ENCODE data around the gene C2CD2.

The C2CD2 gene

GRCh38 chr21:41868062-41868710 lies 85.6 kb downstream of the C2CD2 start:
- FAIRE-seq (no peak), DNase-seq (ENCODE audit: low spot score) (no peak)

DNA sequence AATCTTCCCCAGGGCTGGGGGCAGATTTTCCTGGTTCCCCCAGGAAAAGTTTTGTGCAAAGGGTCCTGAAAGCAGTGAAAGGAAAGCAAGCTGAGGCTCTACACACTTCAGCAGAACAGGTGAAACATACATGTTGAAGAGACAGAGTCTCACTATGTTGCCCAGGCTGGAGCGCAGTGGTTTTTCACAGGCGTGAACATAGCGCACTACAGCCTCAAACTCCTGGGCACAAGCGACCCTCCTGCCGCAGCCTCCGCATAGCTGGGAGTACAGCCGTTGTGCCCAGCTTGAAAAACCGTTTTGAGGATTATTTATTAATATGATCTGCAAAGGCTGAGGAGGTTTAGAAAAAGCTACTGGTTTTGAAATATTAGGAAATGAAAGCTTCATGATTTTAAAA lies 86.5 kb downstream of the C2CD2 start:
- no peak for DNase-seq (ENCODE audit: low spot score)
- FAIRE-seq, result no peak

GRCh38 chr21:41866274-41866809 lies 87.5 kb downstream of the C2CD2 start:
- no peak for FAIRE-seq
- DNase-seq (ENCODE audit: low spot score), result no peak

GRCh38 chr21:41865002-41865777 lies 88.6 kb downstream of the C2CD2 start:
- DNase-seq (ENCODE audit: low spot score) (no peak), FAIRE-seq (no peak)

DNA sequence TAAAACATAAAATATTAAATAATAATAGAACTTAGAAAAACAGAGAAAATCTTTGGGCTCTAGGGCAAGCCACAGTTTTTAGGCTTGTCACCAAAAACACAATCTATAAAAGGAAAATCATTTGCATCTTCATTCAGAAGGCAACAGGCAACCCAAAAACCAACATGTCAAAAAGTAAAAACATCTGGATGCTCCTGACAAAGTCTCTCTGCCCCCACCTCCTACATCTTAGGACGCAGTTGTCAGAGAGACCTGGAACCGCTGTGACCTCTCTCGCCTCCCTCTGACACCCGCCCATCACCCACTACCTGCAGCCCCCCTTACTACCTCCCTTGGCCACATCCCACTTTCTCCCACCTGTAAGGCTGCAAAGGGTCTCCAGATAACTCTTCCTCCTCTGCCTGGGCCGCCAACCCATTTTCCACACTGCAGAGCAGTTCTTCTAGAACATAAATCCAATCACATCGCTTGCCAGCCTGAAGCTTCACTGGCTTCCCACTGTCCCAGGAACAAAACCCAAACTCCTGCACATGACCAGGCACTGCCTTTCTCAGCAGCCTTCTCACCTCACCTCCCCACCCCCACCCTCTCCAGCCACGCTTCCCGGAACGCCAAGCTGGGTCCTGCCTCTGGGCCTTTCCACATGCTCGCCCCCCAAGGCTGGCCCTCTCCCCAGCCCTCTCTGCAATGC lies 89.4 kb downstream of the C2CD2 start:
- DNase-seq (ENCODE audit: low spot score) (no peak), FAIRE-seq (no peak)

DNA sequence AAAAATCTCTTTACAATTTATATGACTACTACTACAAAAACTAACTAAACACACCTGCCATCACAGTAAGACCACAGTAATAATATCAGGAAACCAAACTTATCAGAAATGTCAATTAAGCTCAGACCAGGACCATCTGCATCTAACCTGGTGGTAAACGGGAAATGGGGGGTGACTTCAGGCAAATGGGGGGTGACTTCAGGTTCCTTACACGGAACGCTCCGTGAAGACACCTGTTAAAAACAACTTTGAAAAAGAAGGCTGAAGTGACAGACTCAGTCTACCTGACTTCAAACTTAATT lies 90.4 kb downstream of the C2CD2 start:
- FAIRE-seq (no peak), DNase-seq (ENCODE audit: low spot score) (no peak)

DNA sequence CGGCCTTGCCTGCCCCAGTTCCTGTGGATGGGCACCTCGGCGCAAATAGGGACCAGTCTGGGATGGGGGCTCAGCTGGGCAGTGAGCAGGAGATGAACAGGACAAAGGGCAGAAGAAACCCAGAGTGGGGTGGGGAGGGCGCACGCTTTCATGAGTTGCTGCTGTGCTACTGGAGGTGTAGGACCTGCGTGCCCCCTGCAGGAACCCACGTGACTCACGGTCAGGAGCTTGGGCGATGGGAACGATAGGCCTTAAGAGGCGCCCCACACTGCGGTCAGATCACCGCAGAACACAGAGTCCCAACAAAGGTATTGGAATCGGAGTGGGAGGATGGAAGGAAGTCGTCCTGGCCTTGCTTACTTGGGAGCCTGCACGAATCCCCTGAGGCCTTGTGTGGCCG lies 91.8 kb downstream of the C2CD2 start:
- FAIRE-seq (no peak), DNase-seq (ENCODE audit: low spot score) (no peak)

DNA sequence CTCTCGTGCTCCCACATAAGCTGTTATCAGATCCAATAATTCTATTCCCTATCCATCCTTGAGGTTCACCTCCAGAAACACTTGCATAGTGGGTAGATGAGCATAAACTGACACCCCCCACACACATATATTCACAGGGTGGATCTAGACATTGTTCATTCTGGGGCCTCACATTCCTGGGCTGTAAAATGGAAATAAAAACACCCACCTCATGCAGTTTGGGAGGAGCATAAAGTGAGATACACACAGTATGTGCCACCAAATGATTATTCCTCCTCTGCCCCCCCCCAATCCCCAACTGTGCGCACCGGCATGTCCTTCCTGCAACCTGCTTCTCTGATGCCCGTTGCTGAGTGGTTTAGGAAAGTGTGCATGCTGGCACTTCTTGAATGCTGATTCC lies 92.6 kb downstream of the C2CD2 start:
- no peak for DNase-seq (ENCODE audit: low spot score)
- no peak for FAIRE-seq

GRCh38 chr21:41859297-41859980 lies 94.4 kb downstream of the C2CD2 start:
- DNase-seq (ENCODE audit: low spot score) (no peak), FAIRE-seq (no peak)

- no peak for DNase-seq (ENCODE audit: low spot score)
- no peak for FAIRE-seq
Measured at GRCh38 chr21:41858466-41859296, 95.1 kb downstream of the C2CD2 start.

DNA sequence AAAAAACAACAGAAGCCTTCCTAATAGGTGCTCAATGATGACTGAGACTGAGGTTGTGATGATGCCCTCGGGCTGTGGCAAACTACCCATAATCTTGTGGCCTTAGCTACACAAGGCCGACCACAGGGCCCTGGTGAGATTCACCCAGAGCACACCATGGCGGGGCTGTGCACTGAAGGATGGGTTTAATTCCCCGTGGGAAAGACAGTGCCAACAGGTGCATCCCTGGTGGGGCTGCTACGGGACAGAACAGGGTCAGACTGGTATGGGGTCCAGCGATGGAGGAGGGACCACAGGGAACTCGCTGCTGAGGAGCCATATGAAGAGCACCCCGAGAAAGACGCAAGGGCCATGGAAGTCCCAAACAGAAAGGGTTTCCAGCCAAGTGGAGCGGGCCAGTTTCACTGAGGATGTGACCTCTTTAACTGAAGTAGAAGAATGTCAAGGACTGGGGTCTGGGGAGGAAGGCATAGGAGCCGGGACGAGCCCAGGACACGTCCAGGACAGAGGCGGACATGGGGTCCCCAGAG lies 96.0 kb downstream of the C2CD2 start:
- DNase-seq (ENCODE audit: low spot score) (no peak), FAIRE-seq (no peak)

DNA sequence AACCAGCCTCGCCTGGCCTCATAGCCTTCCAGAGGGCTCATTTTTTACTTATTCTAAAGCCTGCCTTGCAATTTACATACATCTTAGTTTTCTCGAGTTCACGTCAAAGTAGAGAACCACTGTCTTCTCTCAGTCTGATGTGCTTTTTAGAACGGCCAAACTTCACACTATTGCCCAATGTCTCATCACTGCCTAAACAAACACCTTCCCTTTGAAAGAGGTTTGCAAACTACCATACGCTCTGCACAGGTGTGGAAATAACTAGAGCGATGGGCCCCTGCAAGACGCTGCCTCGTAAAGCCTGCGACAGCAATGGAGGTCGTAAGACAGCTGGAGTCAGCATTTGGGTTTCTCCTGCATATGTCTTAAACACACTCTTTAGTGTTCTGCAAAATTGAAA lies 97.2 kb downstream of the C2CD2 start:
- FAIRE-seq (no peak), DNase-seq (ENCODE audit: low spot score) (no peak)

DNA sequence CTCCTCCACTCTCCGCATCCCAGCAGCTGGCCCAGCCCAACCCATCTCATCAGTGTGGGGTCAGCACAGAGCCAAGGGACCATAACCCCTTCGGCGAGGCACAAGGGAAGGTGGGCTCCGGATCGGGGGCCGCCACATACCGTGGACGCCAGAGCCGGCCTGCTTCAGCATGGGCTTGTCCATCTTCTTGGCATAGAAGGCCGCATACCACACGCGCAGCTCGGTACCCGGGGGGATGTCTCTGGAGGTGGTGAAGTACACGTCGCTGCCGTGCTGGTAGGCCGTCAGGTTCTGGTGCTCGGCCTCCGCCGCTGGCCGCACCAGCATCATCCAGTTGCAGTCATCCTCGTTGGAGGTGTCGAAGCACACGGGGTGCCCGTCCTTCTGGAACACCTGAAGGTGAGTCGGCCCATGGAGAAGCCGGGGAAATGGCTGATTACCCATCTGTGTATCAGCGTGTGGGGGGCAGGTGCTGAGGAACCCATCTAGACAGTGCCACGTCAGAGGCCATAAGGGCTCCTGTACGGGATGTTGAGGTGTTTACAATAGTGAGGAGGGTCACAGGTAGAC lies 99.3 kb downstream of the C2CD2 start:
- FAIRE-seq (no peak), DNase-seq (ENCODE audit: low spot score) (no peak)

DNA sequence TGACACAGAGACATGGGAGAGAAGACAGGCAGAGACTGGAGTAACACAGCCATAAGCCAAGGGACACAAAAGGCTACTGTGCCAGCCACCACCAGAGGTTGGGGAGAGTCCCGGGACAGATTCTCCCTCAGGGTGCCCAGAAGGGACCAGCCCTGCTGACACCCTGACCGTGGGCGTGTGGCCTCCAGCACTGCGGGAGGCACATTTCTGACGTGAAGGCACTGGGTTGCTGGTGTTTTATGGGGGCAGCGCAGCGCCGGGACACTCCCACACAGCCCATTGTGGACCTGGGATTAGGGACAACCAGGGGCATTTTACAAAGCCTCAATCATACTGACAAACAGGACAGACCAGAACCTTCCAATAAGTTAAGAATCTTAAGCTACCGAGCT lies 100.9 kb downstream of the C2CD2 start:
- FAIRE-seq (no peak), DNase-seq (ENCODE audit: low spot score) (no peak)

DNA sequence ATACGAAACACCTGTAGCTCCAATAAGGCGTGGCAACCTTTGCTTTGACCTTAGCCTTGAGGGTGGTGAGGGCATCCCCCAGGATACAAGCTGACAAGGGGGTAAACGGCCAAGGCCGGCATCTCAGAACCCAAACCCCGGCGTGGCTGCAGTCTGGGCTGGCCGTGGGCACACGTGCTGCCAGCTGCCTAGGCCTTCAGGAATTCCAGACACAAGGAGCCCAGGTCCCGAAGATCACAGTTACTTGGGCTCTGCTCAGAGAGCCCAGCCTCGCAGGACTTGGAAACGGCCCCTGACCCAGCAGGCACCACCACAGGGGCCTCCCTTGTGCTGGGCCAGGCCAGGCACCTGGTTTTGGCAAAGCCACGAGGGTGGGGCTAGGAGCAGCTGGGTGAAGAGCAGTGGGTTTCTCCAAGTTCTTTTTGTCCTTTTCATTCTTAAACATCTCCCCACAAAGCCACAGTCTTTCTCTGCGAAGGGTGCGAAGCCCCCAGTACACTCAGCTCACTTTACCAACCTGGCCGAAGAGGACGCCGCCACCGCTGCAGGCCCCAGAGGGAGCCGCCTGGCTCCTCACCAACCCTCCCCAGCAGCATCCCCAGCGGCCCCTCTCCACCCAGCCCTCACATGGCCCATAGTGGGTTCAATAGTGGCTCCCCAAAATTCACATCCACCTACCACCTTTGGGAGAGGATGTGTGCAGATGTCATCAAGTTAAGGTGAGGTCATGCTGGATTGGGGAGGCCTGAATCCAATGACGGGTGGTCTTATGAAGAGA lies 101.5 kb downstream of the C2CD2 start:
- FAIRE-seq (no peak), DNase-seq (ENCODE audit: low spot score) (no peak)

DNA sequence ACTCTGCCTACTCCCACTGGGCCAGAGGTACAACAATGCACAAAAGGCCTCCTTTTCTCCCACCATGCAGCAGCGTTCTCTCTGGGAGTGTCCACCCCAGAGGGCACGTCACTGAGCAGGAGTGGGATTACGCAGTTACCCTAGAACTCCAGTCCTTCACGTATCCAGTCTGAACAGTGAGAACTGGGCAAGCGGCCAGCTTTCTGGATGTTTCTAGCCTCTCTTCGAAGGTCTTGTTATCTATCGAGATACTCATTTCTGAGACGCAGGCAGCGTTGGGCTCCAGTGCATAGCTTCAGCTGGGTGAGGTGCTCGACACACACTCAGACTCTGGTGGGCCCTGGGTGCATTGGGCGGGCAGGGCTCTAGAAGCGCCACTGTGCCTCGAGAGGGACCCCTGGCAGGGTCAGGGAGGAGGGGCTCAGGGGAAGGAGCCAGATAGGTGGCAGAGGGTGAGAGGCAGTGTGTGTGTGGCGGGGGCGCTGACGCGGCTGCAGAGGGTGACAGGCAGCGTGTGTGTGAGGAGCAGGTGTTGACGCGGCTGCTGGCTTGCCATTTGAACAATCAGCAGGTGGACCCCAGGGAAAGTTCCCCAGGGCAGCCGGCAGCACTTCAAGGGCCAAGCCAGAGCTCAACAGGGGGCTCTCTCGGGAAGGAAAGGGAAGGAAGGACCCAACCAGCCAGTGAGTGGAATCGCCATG lies 102.6 kb downstream of the C2CD2 start:
- FAIRE-seq (no peak), DNase-seq (ENCODE audit: low spot score) (no peak)

DNA sequence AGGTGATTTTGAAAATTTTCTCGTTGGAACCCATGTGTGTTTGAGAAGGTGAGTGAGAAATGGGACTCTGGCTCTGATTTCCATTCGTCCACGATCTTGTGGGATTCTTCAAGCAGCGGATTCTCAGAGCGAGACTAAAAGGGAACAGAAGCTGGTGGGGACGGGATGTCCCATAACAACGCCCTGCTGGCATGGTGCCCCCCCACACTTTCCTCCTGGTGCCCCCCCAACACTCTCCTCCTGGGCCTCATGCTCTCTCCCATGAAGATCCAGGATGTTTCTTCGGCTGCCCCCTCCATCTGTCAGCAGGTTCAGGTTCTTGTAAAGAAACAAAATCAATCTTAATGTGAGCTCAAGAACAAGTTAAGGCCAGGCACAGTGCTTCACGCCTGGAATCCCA lies 103.7 kb downstream of the C2CD2 start:
- DNase-seq (ENCODE audit: low spot score) (no peak), FAIRE-seq (no peak)

- FAIRE-seq, result no peak
- no peak for DNase-seq (ENCODE audit: low spot score)
Measured at GRCh38 chr21:41848958-41849580, 104.7 kb downstream of the C2CD2 start.

DNA sequence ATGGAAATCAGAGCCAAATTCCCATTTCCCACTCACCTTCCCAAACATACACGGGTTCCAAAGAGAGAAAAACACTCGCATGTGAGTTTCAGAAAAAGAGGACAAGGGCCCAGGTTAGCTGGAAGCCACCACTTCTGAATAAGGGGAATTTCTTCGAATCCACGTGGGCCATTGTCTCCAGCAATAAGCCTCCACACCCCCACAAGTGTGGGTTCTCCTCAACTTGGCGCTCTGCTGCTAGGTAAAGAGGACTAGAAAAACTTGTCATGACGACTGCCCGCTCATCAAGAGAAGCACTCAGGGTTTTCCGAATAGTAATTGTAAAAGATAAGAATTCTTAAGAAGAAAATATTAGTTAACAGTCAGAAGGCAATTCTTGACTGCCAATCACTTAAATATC lies 105.3 kb downstream of the C2CD2 start:
- no peak for FAIRE-seq
- no peak for DNase-seq (ENCODE audit: low spot score)
